GM23338 (cell line): ENCODE measurements around the gene SNRNP27. TPM values are rescaled to one million over a fixed set of nuclear protein-coding genes. Genes with fewer than 3 reads are reported as not detected.

ENCODE experiments used
- ATAC-seq: fragments of 200-7000 bp; cut with Tn5 transposase; 3 replicates; pipeline ENCODE4 v1.9.1; 2020
- DNase-seq: peaks from one replicate; pipeline ENCODE4 v3.0.0-alpha.2; 2015; ENCODE audit warnings: low spot score
- H2AFZ ChIP-seq: fragments of 200-600 bp; sonication (generic); 2 replicates; pipeline ENCODE4 v1.8.0; 2016; ENCODE audit warnings: antibody characterized with exemption, mild to moderate bottlenecking, moderate library complexity
- H3F3A ChIP-seq: fragments of 200-600 bp; sonication (generic); replicated peaks from 2 replicates; pipeline ENCODE4 v1.8.0; 2017; ENCODE audit warnings: antibody characterized with exemption, mixed run types, low read depth
- H3K27ac ChIP-seq: fragments of 200-600 bp; sonication (generic); 2 replicates; pipeline ENCODE4 v1.6.1; 2016; ENCODE audit warnings: low read depth
- H3K27me3 ChIP-seq: fragments of 200-600 bp; sonication (generic); 2 replicates; pipeline ENCODE4 v1.8.0; 2016; ENCODE audit warnings: mild to moderate bottlenecking, mixed run types, moderate library complexity; ENCODE audit not compliant: insufficient read depth
- H3K36me3 ChIP-seq: fragments of 200-600 bp; sonication (generic); 2 replicates; pipeline ENCODE4 v1.8.0; 2016; ENCODE audit warnings: mild to moderate bottlenecking; ENCODE audit not compliant: insufficient read depth
- H3K4me1 ChIP-seq: fragments of 200-600 bp; sonication (generic); 2 replicates; pipeline ENCODE4 v1.8.0; 2016; ENCODE audit warnings: mild to moderate bottlenecking, moderate library complexity; ENCODE audit not compliant: insufficient read depth
- H3K4me2 ChIP-seq: fragments of 200-600 bp; sonication (generic); 2 replicates; pipeline ENCODE4 v1.7.1; 2017; ENCODE audit warnings: mixed run types
- H3K4me3 ChIP-seq: fragments of 200-600 bp; sonication (generic); 2 replicates; pipeline ENCODE4 v1.6.1; 2016; ENCODE audit warnings: mixed run types
- H3K79me2 ChIP-seq: fragments of 200-600 bp; sonication (generic); replicated peaks from 2 replicates; pipeline ENCODE4 v1.8.0; 2017; ENCODE audit warnings: mild to moderate bottlenecking; ENCODE audit not compliant: insufficient read depth
- H3K9me2 ChIP-seq: fragments of 200-600 bp; sonication (generic); 2 replicates; pipeline ENCODE4 v1.8.0; 2017; ENCODE audit not compliant: insufficient read depth
- H4K20me1 ChIP-seq: fragments of 200-600 bp; sonication (generic); replicated peaks from 2 replicates; pipeline ENCODE4 v1.8.0; 2017; ENCODE audit warnings: mild to moderate bottlenecking; ENCODE audit not compliant: insufficient read depth
- H3K27ac Mint-ChIP-seq: 2 replicates; pipeline ENCODE4 v1.8.0; 2020; ENCODE audit warnings: inconsistent platforms, mild to moderate bottlenecking, moderate library complexity, mixed read lengths
- H3K27me3 Mint-ChIP-seq: 3 replicates; pipeline ENCODE4 v1.8.0; 2022; ENCODE audit warnings: low read depth, mild to moderate bottlenecking, moderate library complexity, mixed read lengths, inconsistent platforms; ENCODE audit not compliant: insufficient read depth, poor library complexity
- H3K36me3 Mint-ChIP-seq: 3 replicates; pipeline ENCODE4 v1.8.0; 2021; ENCODE audit warnings: low read depth, mild to moderate bottlenecking, inconsistent platforms, moderate library complexity, mixed read lengths
- H3K4me1 Mint-ChIP-seq: 3 replicates; pipeline ENCODE4 v1.8.0; 2020; ENCODE audit warnings: mild to moderate bottlenecking, inconsistent platforms, mixed read lengths
- H3K4me3 Mint-ChIP-seq: 3 replicates; pipeline ENCODE4 v1.8.0; 2021; ENCODE audit warnings: moderate library complexity, mild to moderate bottlenecking, inconsistent platforms, mixed read lengths
- H3K9me3 Mint-ChIP-seq: 3 replicates; pipeline ENCODE4 v1.8.0; 2020; ENCODE audit warnings: moderate library complexity, mild to moderate bottlenecking, inconsistent platforms, mixed read lengths
- CREB1 ChIP-seq: fragments of 250-450 bp; sonication (Bioruptor Pico); IDR thresholded peaks from 2 replicates; pipeline ENCODE4 v1.5.0; 2020; ENCODE audit warnings: low read depth, mild to moderate bottlenecking, moderate library complexity
- EZH2 ChIP-seq: fragments of 200-600 bp; sonication (generic); IDR thresholded peaks from one replicate; pipeline ENCODE4 v1.8.0; 2017; ENCODE audit warnings: antibody characterized with exemption, mild to moderate bottlenecking, low read depth; ENCODE audit not compliant: unreplicated experiment
- JUNB ChIP-seq: IDR thresholded peaks from one replicate; pipeline ENCODE4 v1.6.1; 2016; ENCODE audit warnings: antibody characterized with exemption; ENCODE audit not compliant: unreplicated experiment
- NANOG ChIP-seq: IDR thresholded peaks from 2 replicates; pipeline ENCODE4 v1.6.1; 2016; ENCODE audit warnings: antibody characterized with exemption, borderline replicate concordance
- POLR2AphosphoS5 ChIP-seq: IDR thresholded peaks from 2 replicates; pipeline ENCODE4 v1.6.1; 2016; ENCODE audit warnings: antibody characterized with exemption, low read depth
- STAT1 ChIP-seq: IDR thresholded peaks from one replicate; pipeline ENCODE4 v1.6.1; 2016; ENCODE audit warnings: antibody characterized with exemption; ENCODE audit not compliant: unreplicated experiment
- ZNF114 ChIP-seq: fragments of 250-450 bp; sonication (Bioruptor Pico); IDR thresholded peaks from 2 replicates; pipeline ENCODE4 v1.5.0; 2020; ENCODE audit warnings: mild to moderate bottlenecking, moderate library complexity
- ZNF331 ChIP-seq: fragments of 250-450 bp; sonication (Bioruptor Pico); IDR thresholded peaks from 2 replicates; pipeline ENCODE4 v1.5.0; 2020; ENCODE audit warnings: low read depth, mild to moderate bottlenecking, moderate library complexity
- polyA plus RNA-seq: library from polyadenylated mRNA; unstranded; fragments of >200 nt; fragmentation: Nextera tagmentation; extraction: Ambion mirVana; gene quantifications from 2 replicates; pipeline ENCODE4 v1.2.1, GENCODE V29; 2016
- total RNA-seq: library from RNA; depleted of rRNA; stranded (reverse); fragments of >200 nt; shearing (Covaris generic); gene quantifications from 2 replicates; pipeline ENCODE4 v1.2.3, GENCODE V29; 2014
- TF ChIP-seq, protein P1 (sequence below): IDR thresholded peaks from one replicate; pipeline ENCODE4 v1.6.1; 2018; ENCODE audit warnings: antibody characterized with exemption; ENCODE audit not compliant: unreplicated experiment
- TF ChIP-seq, protein P2 (sequence below): IDR thresholded peaks from 2 replicates; pipeline ENCODE4 v1.6.1; 2016; ENCODE audit warnings: antibody characterized with exemption
- TF ChIP-seq, protein P3 (sequence below), 2 experiments: fragments of 200-600 bp in 1 of 2; sonication (generic) in 1 of 2; conservative IDR thresholded peaks; 2 replicates each; pipeline versions ENCODE4 v1.5.1 to v1.6.1; 2016 to 2017; ENCODE audit warnings: antibody characterized with exemption in 2 of 2, low read depth in 2 of 2, mild to moderate bottlenecking in 2 of 2, moderate library complexity in 1 of 2

SNRNP27 gene
- total and polyA plus RNA-seq, 2 experiments from 2014 or later, result 54.3 to 133 TPM

DNA sequence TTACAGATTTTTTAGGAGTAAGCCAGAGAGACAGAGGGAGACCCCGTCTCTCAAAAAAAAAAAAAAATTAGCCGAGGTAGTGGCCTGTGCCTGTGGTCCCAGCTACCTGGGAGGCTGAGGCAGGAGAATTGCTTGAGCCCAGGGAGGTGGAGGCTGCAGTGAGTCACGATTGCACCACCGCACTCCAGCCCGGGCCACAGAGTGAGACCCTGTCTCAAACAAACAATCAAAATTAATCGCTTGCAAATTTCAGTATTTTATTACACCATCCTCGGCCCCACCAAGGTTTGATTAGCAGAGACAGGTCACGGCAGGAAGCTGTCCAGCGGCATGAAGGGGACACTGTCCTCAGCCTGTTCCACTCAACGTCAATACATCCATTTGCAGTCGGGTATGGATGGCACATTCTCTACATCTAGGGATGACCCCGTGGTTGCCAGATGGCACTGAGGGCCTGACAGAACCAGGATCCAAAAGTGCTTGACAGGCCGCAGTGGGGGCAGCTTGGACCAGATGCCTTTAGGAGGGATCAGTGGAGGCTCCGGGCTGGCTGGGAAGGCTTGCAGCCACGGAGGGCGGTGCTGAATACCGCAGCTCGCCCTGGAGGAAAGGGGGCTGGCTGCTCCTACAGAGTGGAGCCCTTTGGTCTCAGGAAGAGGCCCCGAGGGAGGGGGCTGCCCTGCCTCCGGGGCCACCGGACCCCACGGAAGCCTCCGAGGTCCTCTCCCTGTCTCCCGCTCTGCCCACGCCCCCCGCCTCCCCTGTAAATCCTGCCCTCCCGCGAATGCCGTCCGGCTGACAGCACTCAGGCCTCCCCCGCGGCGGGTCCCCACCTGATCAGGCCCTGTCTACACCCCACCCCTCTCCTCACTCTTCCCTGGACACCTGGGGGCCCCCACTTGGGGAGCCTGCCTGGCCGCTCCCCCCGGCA is 54.5 kb downstream of the SNRNP27 start (continued):
- no peak for TF ChIP-seq NANOG
- no peak for TF ChIP-seq EZH2
- TF ChIP-seq JUNB, result no peak
- TF ChIP-seq, protein P1, sequence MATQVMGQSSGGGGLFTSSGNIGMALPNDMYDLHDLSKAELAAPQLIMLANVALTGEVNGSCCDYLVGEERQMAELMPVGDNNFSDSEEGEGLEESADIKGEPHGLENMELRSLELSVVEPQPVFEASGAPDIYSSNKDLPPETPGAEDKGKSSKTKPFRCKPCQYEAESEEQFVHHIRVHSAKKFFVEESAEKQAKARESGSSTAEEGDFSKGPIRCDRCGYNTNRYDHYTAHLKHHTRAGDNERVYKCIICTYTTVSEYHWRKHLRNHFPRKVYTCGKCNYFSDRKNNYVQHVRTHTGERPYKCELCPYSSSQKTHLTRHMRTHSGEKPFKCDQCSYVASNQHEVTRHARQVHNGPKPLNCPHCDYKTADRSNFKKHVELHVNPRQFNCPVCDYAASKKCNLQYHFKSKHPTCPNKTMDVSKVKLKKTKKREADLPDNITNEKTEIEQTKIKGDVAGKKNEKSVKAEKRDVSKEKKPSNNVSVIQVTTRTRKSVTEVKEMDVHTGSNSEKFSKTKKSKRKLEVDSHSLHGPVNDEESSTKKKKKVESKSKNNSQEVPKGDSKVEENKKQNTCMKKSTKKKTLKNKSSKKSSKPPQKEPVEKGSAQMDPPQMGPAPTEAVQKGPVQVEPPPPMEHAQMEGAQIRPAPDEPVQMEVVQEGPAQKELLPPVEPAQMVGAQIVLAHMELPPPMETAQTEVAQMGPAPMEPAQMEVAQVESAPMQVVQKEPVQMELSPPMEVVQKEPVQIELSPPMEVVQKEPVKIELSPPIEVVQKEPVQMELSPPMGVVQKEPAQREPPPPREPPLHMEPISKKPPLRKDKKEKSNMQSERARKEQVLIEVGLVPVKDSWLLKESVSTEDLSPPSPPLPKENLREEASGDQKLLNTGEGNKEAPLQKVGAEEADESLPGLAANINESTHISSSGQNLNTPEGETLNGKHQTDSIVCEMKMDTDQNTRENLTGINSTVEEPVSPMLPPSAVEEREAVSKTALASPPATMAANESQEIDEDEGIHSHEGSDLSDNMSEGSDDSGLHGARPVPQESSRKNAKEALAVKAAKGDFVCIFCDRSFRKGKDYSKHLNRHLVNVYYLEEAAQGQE, result no peak
- no peak for TF ChIP-seq CREB1 (CRISPR knock-in tag)
- no peak for TF ChIP-seq POLR2AphosphoS5
- no peak for TF ChIP-seq STAT1
- TF ChIP-seq, protein P2, sequence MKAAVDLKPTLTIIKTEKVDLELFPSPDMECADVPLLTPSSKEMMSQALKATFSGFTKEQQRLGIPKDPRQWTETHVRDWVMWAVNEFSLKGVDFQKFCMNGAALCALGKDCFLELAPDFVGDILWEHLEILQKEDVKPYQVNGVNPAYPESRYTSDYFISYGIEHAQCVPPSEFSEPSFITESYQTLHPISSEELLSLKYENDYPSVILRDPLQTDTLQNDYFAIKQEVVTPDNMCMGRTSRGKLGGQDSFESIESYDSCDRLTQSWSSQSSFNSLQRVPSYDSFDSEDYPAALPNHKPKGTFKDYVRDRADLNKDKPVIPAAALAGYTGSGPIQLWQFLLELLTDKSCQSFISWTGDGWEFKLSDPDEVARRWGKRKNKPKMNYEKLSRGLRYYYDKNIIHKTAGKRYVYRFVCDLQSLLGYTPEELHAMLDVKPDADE, result no peak
- TF ChIP-seq, protein P3, sequence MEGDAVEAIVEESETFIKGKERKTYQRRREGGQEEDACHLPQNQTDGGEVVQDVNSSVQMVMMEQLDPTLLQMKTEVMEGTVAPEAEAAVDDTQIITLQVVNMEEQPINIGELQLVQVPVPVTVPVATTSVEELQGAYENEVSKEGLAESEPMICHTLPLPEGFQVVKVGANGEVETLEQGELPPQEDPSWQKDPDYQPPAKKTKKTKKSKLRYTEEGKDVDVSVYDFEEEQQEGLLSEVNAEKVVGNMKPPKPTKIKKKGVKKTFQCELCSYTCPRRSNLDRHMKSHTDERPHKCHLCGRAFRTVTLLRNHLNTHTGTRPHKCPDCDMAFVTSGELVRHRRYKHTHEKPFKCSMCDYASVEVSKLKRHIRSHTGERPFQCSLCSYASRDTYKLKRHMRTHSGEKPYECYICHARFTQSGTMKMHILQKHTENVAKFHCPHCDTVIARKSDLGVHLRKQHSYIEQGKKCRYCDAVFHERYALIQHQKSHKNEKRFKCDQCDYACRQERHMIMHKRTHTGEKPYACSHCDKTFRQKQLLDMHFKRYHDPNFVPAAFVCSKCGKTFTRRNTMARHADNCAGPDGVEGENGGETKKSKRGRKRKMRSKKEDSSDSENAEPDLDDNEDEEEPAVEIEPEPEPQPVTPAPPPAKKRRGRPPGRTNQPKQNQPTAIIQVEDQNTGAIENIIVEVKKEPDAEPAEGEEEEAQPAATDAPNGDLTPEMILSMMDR (conservative IDR thresholded peaks at IDR 0.05; ENCODE audit: low read depth in 2 of 2), result no peak
- no peak for TF ChIP-seq ZNF331 (CRISPR knock-in tag)

DNA sequence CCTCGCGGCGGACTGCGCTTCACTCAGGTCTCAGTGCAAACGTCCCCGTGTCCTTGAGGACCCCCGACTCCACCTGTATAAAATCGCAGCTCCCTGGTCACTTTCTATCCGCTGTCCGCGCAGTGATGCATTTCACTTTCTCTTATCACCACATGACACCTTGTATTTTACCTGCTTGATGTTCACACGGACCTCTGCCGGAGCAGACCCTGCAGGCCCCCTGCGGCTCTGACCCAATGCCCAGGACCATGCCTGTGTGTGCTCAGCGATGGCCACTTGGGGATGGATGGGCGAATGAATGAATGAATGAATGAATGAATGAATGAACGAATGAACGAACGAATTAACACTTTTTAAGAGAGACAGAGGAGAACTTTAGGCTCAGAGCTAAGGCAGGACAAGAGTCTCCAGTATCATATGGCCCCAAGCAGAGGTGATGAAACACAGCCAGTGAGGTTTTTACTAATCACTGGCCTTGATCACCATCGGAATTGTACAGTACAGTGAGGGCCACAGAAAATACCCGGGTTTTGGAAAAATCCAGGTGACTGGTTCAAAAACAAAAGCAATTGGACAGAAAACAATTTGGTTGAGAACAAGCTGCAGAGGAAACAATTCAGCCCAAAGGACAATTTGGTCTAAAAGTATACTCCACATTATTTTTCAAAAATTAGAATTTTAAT is 55.3 kb downstream of the SNRNP27 start:
- no peaks in the 10 kb centered on the region for H3K27me3 ChIP-seq
- no peak overlapping the region for H3K27ac ChIP-seq
- no peak for TF ChIP-seq ZNF114 (CRISPR knock-in tag)
- no peak overlapping the region for H3K4me2 ChIP-seq
- H2AFZ ChIP-seq, result 0 out of 2 replicates have a peak overlapping the region, but pooled peaks have one; percentile 23
- H3K27me3 Mint-ChIP-seq, result peaks cover 5% of the 10 kb centered on the region
- no peaks in the 10 kb centered on the region for H3K9me3 Mint-ChIP-seq
- H3K79me2 ChIP-seq, result no peaks in the 10 kb centered on the region
- ATAC-seq (peak; percentile 13; the same call in 2 of the 3 replicates), DNase-seq (no peak)
- H4K20me1 ChIP-seq, result no peaks in the 10 kb centered on the region; the same call in 1 of the 2 replicates
- no peaks in the 10 kb centered on the region for H3K9me2 ChIP-seq
- no peak overlapping the region for H3K4me3 Mint-ChIP-seq
- no peaks in the 10 kb centered on the region for H3K4me1 ChIP-seq
- H3F3A ChIP-seq, result 0 out of 2 replicates have a peak, but pooled peaks cover 3% of the 10 kb centered on the region
- H3K36me3 ChIP-seq, result no peaks in the 10 kb centered on the region
- H3K4me3 ChIP-seq, result no peak overlapping the region
- peaks cover 3% of the 10 kb centered on the region; the same call in 1 of the 3 replicates for H3K4me1 Mint-ChIP-seq
- no peaks in the 10 kb centered on the region for H3K36me3 Mint-ChIP-seq
- no peak overlapping the region for H3K27ac Mint-ChIP-seq
